Measurements from ENCODE around the gene FYCO1.

FYCO1 gene

GRCh38 chr3:45942051-45942825 is 53.4 kb downstream of the FYCO1 start:
- no peak for DNase-seq

DNA sequence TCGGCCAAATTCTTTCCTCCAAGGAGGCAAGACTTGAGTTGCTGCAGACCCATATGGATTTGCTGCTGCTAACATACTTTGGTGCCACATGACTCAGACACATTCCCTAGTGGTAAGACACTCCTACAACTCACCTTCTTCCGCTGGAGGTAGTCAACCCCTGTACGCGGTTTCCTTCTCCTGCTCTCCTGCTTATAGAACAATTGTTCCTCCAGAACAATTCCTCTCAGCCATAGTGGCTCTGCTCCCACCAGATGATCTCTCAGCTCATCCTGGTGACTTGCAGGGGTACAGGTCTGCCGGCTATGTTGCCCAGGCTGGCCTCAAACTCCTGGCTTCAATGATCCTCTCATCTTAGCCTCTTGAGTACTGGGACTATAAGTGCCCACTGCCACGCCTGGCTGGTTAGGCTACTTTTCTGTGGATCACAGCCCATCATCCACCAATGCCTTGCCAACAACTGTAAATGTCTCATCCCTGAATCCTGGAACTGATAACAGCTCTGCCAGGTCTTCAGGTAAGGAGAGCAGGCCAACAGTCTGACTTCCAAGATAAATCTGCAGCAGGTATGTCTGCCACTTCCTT is 54.8 kb downstream of the FYCO1 start:
- DNase-seq: no peak

DNA sequence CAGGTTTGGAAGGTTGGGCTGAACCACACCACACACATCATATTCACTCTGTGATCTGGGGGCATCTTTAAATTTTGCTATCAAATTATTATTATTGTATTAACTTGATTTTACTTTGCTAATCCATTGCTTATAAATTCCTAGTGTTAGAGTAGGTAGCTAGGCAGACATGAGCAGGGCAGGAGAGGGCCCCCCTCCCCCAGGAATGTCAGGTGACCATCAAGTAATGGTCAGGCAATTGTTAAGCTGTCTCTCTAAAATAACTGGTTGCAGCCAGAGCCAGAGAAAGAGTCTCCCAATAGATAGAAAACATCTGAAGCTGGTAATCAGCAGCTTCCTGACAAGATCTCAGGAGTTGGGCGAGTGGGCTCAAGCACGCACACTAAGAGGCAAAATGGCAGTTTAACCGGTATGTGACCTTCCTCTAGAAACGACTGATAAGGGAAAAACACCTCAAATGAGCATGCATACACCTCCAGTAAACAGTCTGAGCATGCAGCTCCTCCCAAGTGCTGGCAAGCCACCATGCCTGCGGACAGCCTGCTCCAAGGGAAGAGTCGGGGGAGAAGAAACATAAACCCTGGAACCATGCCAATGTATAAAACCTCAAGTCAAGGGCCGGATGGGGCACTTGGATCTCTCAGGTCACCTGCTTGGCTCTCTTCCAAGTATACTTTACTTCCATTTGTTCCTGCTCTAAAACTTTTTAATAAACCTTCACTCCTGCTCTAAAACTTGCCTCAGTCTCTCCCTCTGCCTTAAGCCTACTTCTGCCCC is 55.4 kb downstream of the FYCO1 start:
- DNase-seq: no peak

DNA sequence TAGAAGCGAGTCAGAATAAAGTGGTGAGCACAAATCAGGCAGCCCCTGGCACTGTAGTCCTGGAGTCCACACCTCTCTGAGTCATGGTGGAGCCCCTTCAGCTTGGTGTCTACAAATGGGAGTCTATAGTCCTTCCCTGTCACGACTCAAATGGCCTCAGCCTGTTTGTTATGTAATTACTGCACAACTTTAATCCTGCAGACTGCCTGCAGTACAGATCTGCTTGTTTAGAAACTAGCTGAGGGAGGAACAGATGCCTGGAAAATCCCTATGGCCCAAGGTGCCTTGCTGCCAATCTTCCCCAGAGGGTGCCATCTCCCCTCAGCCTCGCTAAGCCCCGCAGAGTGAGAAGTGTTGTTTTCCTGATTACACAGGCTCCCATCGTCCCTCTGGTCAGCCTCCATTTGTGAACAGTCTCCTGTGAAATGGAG is 56.3 kb downstream of the FYCO1 start:
- no peak for DNase-seq

DNA sequence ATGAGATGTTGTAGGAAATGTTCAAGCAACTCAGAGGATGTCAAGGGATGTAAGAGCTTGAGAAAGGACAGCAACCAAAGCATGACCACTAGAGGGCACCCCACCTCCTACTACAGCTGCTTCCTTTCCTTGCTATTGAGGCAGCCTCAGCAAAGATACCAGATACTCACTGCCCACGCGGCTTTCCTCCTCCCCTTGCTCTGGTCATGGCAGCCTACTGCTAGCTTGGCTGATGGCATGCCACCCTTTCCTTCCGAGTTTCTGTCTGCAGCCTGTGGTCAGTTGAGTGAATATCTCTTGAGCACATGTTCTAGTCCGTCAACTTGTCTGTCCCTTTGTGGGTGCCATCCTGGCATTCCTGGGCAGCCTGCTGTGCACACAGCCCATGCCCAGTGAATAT is 56.8 kb downstream of the FYCO1 start:
- peak; percentile 82 for DNase-seq

- DNase-seq: no peak
Observed at GRCh38 chr3:45938043-45938435, 57.6 kb downstream of the FYCO1 start.

DNA sequence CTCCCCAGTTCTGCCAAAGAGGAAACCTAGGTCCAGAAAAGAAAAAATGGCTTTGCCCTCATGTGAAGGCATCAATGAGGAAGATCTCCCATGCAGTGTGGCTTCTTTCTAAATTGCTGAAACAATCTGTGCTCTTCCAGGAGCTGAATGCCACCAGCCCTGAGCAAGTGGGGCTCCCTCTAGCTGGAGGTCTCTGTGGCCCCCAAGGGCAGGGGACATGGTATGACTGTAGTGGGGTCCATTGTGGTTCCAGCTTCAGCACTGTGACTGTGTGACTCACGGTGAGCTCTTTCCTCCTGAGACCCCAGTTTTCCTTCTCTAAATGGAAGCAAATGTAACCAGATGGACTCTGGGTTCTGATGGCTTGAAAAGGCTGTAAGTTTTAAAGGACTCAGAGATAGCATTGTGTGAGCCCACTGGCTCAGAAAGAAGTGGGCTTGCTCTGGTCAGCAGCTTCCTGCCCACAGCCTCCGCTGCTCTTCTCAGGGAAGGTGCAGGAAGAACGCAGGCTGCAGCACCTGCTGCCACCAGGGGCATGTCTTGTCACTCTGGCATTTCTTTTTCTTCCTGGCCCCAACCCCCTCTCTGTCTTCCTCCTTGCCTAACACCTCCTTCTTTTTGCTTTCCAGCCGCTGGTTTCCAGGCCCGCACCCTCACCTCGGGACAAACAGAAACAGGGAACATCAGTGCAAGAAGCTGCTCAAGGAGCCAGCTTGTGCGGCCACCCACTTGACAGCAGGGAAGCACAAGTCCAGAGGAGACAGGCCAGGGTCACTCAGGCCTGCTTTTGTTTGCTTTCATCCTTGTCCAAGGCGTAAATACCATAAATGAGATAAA is 58.2 kb downstream of the FYCO1 start:
- DNase-seq: no peak

DNA sequence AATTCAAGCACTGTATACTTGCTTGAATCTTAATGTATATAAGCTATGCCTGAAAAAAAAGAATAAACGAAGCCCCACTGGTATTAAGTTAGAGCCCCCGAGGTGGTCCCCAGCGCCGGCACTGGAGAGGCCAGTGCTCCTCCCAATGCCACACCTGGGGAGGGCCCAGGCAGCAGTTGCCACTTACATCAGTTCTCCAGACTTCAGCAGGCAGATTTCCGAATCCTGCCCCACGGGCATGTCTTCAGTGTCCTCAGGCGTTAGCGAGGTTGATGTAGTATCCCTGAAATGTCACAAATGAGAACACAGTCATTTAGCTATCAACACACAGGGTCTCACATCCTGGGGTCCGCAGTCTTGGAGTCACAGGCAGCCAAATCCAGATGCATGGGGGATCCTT is 59.4 kb downstream of the FYCO1 start:
- DNase-seq: no peak

DNA sequence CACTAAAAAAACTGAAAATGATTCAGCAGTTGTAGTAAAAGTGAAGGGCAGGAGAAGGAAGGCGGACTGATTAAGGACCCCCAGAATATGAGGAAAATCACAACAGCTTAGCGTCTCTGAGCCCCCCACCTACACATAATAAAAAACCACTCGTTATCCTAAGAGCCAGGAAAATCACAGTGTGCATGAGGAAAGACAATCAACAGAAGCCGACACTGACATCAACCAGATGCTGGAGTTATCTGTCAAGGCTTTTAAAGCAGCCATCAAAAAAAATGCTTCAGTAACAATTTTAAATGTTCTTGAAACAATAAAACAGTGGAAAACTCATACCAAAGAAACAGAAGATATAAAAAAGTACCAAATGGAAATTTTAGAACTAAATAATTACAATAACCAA is 62.0 kb downstream of the FYCO1 start:
- no peak for DNase-seq

- DNase-seq: no peak
Observed at GRCh38 chr3:45932112-45932511, 63.5 kb downstream of the FYCO1 start.

GRCh38 chr3:45931496-45931895 is 64.1 kb downstream of the FYCO1 start:
- no peak for DNase-seq

DNA sequence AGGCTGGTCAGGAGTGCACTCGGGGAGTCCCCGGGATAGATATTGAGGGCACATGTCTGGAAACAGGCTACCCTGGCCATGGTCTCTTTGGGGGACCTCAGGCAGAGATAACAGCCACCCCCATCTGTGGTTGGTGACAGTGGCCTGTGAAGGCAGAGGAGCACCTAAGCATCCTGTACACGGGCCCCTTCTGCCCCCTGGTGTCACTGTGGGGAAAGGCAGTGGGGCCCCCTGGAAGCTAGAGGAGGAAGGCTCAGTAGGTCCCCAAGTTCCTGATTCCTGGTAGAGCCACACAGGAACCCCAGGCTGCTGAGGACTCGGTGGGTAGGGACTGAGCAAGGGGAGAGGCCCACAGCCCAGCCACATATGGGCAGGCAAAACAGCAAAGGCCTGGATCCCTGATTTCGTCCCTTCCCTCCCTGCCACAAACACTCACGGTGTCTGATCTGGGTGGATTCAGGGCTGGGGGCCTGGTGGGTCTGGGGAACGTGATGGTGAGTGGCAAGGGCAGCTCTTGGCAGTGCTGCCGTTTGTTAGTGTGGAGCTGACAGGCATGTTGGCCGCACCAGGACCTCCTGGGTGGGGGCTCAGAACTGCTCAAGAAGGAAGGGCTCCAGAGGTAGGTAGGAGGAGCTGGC is 66.5 kb downstream of the FYCO1 start:
- DNase-seq: peak; percentile 25

DNA sequence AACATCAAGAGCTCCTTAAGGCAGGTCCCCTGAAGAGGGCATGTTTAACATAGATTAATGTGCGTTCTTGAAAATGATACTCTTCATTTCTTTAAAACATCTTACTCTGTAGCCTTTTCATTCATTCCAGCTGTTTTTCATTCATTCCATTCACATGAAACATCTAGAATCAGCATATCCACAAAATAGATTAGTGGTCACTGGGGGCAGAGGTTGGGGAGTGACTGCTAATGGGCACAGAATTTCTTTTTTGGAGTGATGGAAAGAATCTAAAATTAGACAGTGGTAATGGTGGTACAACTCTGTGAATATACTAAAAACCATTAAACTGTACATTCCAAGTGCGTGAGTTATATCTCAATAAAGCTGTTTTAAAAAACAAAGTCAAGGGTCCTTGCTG is 67.7 kb downstream of the FYCO1 start:
- DNase-seq: peak; percentile 48

DNA sequence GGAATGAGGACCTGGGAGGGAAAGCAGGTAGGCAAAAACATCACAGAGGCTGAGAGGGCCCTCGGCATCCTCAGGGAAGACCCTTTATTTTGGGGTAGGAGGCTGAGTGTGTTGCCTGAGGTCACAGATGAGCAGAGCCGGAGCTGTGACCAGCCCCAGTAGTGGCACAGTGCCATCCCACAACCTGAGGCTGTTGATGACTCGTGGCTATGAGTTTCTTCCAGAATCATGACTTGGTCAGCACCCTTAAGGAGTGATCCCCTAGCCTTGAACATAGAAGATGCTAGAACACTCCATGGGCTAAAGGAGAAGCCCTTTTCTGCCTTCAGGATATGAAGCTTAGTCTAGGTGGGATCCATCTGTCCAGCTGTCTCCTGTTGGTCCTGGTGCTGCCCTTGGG is 71.9 kb downstream of the FYCO1 start:
- DNase-seq: peak; percentile 59

GRCh38 chr3:45922950-45923590 is 72.6 kb downstream of the FYCO1 start:
- DNase-seq: no peak

- no peak for DNase-seq
Observed at GRCh38 chr3:45922039-45922326, 73.6 kb downstream of the FYCO1 start.

GRCh38 chr3:45921158-45922038 is 74.2 kb downstream of the FYCO1 start:
- no peak for DNase-seq

DNA sequence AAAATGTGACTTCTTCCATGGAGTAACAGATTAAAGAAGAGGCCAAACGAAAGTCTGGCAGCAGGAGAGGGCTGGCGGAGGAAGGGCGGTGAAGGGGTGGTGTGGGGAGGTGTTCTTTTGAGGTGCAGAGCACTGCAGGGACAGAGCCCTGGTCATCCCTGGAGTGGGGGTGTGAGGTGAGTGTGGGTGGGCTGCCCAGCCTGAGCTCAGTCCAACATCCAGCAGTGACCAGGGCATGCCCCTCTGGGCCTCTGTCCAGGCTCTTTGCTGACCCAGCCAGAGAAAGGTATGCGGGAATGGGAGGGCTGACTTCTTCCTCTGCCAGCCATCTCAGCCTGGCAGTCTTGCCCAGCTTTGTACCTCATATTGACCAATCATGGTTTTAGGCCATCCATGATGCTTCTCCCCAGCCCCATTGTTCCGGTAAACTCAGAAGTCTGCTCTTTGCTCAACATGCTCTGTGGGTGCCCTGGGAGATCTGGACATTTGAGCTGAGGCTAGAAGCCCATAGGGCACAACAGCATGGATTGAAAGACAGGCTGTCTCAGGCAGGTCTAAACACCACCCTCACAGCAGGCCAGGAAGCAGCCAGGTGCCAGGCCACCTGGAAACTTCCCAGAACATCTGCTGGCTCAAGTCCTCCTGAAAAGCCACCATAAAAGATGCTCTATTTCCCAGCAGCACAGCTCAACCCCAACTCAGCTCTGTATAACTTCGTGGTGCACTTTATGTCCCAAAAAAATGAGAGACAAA is 78.3 kb downstream of the FYCO1 start:
- no peak for DNase-seq

- DNase-seq: peak; percentile 57
Observed at GRCh38 chr3:45915518-45916231, 79.9 kb downstream of the FYCO1 start.

DNA sequence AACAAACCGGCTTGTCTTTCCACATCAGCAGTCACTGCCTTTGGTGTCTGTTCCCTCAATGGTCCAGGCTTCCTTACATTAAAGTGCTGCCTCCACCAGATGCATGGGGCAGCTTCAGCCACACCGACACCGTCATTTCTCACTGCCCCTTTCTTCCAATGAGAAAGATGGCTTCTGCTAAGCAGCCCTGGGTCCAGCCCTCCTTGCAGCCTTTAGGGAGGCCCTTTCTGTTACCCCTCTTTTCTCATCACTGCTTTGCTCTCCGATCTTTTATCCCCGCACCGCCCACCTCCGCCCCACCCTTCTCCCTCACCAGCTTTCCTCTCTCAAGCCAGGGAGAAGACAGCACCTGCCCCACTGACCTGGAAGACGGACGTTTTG is 80.6 kb downstream of the FYCO1 start:
- no peak for DNase-seq

Measured in fibroblast of skin of abdomen (primary cell).